Measurements from ENCODE around the gene IGFL4. TPM values are rescaled to one million over a fixed set of nuclear protein-coding genes. Genes with fewer than 3 reads are reported as not detected.

Gene IGFL4
- total RNA-seq = 0.10 and 0.91 TPM in 2 replicates
- polyA plus RNA-seq (2012) = 0.67 TPM

DNA sequence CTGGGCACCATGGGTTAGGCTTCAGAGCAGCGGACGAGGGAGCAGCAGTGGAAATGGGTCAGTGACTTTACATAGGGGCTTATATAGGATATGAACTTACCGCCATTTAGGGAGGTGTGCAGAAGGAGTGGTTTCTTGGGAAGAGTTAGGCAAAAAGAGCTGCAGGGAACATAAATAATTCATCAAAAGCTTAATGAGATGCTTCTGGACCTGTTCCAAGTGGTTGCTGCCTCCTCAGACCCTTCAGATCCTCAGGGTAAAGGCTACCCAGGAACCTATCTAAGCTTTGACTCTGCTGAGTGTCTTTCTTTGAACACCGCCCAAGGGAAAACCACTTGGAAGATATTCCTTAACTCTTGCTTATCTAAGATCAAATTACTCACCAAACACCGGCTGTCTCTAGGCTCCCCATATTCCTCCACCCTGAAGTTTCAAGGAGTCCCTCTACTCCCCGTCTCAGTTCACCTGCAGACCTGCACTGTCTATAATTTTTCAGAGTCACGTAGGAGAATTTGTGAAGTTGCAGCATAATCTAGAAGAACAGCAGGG is at the start of gene IGFL4:
Gene IGFL4, minus strand, starts transcription at position 51 of the 549 bp plus-strand sequence. Its CDS starts 40 bp downstream, at position 11.
- DNase-seq (ENCODE audit: low read depth) = peak; percentile 46

GRCh38 chr19:46090444-46090843 is 49.6 kb upstream of the IGFL4 start:
- DNase-seq (ENCODE audit: low read depth) = no peak

GRCh38 chr19:46089432-46089831 is 48.6 kb upstream of the IGFL4 start:
- DNase-seq (ENCODE audit: low read depth) = no peak

DNA sequence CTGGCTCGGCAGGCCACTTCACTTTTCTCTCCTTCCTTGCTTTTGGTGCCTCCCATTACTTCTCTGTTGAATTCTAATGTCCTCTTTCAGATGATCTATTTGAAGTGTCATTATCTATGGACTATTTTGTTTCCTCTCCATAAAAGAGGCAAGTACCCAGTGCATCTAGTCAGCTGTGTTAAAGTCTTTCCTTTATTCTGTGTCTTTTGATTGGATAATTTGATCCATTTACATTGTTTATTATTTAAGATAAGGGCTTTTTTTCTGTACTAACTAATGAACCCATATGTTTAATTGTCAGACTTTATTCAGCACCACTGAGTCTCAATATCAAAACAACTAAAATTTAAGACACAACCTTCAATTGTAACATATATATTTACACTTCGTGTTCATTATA is 47.3 kb upstream of the IGFL4 start:
- no peak for DNase-seq (ENCODE audit: low read depth)

DNA sequence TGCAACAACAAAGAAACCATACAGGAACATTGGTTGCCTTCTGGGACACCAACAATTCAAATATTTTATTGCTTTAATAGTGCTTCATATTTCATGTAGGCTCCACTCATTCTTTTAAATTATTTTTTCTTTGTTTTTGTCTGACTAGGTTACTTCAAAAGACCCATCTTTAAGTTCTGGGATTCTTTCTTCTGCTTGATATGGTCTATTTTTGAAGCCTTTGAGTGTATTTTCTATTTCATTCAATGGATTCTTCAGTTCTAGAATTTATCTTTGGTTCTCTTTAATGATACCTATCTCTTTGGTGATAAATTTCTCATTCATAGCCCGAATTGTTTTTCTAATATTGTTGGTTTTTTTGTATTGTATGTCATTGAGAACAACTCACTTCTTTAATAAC is 45.1 kb upstream of the IGFL4 start:
- DNase-seq (ENCODE audit: low read depth) = no peak

DNA sequence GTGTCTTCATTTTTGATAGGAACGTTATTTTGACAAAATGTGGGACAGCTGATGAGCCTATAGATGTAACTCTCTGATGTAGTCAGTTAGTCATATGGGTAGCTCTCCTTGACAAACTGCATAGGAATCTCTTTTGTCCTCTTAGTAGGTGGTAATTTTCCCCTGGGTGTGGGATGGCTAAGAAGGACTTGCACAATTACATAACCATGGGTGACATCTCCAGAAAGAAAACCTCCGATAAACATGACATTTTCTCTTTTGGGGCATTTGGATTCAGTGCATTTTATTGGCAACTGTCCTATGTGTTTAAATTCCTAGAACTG is 41.9 kb upstream of the IGFL4 start:
- DNase-seq (ENCODE audit: low read depth) = no peak

GRCh38 chr19:46081928-46082727 is 41.3 kb upstream of the IGFL4 start:
- peak; percentile 59 for DNase-seq (ENCODE audit: low read depth)

DNA sequence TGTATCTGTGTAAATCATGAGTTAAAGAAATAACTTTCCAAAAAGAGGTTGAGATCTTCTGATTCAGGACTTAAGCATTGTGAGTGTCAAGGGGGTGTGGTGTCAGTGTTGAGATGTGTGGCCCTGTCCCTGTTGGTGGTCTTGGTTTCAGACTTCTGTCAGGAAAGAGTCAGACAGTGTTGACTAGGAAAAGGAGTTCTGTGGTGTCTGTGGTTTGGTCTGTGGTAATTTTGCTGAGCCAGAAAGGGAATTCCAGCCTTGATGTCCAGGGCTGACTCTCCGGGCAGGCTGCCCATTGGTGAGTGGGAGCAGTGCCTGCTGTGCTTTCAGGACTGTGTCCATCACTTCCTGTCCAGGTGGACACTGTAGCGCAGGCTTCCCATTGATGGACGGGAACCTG is 39.8 kb upstream of the IGFL4 start:
- peak; percentile 94 for DNase-seq (ENCODE audit: low read depth)

DNA sequence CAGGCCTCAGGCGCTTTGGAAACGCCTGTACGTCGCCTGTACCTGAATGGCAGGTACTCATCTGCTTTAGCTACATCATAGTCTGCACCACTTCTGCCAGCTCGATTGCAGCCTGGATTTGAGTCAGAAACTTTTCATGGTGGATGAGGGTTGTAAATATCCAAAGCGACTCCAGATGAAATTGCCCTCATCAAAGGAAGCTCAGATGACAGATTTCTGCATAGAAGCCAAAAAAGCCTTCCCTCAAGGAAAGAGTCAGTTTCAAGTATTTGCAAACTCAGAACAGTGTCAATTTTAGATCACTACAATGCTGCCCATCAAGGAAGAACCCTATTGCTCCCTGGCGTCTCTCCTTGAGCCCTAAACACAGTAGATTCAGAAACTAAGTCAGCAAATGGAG is 38.8 kb upstream of the IGFL4 start:
- DNase-seq (ENCODE audit: low read depth) = no peak

- DNase-seq (ENCODE audit: low read depth) = peak; percentile 67
Measured at GRCh38 chr19:46078573-46079332, 38.0 kb upstream of the IGFL4 start.

GRCh38 chr19:46077815-46078167 is 37.0 kb upstream of the IGFL4 start:
- DNase-seq (ENCODE audit: low read depth) = no peak

- peak; percentile 89 for DNase-seq (ENCODE audit: low read depth)
Measured at GRCh38 chr19:46076951-46077814, 36.4 kb upstream of the IGFL4 start.

GRCh38 chr19:46076031-46076880 is 35.5 kb upstream of the IGFL4 start:
- no peak for DNase-seq (ENCODE audit: low read depth)

DNA sequence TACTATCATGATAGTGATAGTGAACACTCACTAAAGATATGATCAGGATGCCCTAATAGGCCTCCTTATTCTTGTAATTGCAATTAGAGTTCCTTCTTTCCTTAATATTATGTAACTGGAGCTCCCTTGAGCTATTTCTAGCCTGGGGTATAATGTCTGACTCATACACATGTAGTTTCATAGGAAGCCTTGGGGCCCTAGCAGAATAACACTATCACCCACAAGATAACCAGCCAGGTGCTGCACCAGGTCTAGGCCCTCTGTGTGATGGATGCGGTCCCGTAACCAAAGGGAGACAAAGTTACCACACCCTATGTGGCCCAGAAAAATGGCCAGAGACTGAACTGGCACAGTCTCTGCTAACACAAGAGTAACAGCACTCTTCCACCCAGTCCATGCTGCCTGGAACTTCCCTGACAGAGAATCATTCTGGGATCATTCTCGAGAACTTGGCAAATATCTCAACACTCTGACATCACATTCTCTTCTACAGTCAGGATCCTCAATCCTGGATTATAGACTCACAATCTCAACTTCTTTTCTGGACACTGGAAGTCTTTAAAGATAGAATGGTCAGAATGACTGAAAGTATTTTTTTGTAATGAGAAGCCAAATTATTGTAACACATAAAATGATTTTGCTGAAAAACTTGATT is 32.6 kb upstream of the IGFL4 start:
- DNase-seq (ENCODE audit: low read depth) = peak; percentile 63

GRCh38 chr19:46069806-46070341 is 29.1 kb upstream of the IGFL4 start:
- DNase-seq (ENCODE audit: low read depth) = no peak

- peak; percentile 47 for DNase-seq (ENCODE audit: low read depth)
Measured at GRCh38 chr19:46068345-46069258, 27.8 kb upstream of the IGFL4 start.

DNA sequence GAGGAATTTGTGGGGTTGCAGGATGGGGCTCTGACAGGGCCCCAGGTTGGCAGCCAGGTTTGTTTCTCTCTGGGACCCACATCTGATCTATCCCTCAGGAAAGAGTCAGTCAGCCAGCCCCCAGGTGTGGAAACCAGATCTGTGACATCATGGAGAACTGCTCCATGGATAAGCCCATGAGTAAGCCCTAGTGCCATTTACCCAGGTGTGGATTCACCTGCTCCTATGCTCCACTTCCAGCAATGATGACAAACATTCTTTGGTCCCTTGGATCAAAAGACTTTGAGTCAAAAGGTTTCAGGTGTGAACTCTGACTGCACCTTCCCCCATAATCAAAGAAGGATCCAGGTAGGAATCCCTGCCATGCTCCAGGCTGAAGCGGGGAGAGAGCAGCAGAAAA is 26.9 kb upstream of the IGFL4 start:
- no peak for DNase-seq (ENCODE audit: low read depth)

GRCh38 chr19:46066471-46066870 is 25.7 kb upstream of the IGFL4 start:
- no peak for DNase-seq (ENCODE audit: low read depth)

Measured in myocyte (in vitro differentiated cells).